HG02571 (cell line): Measurements from ENCODE around the gene MTG2.

Experiments
- ATAC-seq: cut with Tn5 transposase; IDR thresholded peaks from one replicate; pipeline ENCODE4 v1.9.1; 2021; ENCODE audit warnings: mild to moderate bottlenecking, moderate library complexity; ENCODE audit not compliant: unreplicated experiment

MTG2 gene

DNA sequence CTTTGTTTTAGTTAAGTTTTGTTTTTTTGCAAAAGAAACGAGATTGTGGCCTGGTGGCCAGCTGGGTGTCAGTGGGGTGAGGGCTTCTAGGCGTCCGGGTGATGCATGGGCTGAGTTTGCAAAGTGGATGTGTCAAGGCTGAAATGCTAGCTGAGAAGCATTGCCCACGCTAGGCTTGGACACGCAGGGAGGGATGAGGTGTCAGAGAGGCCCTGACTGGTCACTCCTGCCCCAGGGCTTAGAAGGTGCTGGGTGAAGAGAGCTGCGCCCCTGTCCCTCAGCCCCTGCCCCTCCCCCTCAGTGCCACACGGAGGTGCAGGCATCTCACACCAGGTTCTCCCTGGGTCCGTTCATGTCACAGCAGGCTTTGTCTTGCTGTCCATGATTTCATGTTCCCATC lies 63.6 kb downstream of the MTG2 start:
- ATAC-seq, result no peak

DNA sequence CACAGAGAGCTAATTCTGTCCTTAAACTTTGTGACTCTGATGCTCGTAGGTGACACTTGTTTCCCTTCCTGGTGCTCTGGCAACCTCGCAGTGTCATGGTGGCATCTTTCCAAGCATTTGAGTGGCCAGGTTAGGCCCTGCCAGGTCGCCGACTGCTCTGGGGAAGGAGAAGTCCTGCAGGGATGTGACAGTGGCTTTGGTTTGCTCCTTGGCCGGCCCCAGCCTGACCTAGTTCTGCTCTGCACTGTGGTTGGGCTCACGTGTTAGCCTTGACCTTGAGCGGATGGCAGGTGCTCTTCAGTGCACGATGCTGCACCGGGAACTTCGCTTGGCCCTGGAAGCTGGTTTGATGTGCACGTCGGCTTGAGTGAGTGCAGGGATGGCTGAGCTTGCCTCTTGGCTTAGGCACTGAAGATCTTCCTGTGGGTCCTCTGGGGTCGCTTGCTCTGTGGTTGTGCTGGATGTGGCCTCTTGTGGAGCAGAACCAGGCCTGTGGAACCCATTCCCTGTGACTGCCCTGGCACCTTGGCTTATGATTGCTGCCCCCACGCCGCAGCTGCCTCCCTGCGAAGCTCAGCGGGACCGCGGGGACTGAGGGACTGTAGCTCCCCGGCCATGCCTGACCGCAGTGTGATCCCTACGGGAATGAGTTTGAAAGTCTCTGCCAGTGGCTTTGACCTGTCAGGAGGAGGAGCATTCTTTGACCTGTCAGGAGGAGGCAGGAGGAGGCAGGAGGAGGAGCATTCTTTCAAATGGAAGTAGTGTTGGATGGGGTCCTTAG lies 64.2 kb downstream of the MTG2 start:
- no peak for ATAC-seq

DNA sequence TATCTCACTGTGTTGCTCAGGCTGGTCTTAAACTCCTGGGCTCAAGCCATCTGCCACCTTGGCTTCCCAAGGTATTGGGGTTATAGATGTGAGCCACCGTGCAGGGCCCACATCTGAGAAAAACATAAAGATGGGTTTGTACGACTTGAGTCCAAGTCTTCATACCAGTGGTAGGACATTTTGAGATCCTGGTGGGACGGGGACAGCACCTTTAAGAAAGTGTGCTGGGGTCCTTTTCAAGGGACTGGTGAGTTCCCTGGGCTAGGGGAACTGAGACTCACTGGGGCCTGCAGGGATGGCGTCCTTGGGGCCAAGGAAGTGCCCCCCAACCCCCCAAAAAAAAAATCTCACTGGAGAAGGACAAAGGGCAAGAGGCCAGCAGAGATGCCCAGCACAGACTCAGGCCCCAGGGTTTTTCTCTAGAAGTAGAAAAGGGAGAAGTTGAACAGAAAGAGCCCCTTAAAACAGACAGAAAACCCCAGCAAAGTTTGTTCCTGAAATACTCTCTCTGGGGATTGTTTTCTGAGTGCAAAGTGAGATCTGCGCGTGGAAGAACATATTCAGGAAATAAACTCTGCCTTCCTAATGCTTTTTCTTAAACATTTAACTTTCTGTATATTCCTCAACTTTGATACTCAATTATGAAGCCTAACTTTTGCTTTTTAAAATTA lies 66.2 kb downstream of the MTG2 start:
- no peak for ATAC-seq

DNA sequence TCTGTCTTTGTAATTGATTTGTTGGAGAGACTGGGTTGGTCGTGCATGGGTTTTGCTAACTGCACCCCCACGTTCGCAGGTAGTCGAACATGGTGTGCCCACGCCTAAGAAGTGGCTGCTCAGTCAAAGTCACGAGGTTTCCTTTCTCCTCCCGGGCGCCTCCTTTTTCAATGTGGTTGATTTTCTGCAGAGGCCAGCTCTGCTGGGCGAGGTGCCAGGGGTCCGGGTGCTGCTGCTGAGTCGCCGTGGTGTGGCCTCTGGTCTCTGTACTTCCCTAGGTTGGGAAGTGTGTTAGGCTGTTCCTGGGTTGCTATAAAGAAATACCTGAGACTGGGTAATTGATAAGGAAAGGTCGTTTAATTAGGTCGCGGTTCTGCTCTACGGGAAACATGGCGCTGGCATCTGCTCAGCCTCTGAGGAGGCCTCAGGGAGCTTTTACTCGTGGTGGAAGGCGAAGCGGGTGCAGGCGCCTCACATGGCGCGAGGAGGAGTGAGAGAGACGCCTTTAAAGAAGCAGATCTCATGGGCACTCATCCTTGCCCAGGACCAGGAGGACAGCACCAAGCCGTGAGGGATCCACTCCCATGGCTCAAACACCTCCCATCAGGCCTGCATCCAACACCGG lies 69.6 kb downstream of the MTG2 start:
- no peak for ATAC-seq
